Left ventricle myocardium inferior (tissue), 1 donor: Measurements from ENCODE around the gene F11R. TPM values are rescaled to one million over a fixed set of nuclear protein-coding genes. Genes with fewer than 3 reads are reported as not detected.
"Not testable (repeated sequence)": the region's sequence is repeated elsewhere in the genome, so short reads cannot be mapped to it uniquely, and the experiment has no call there.

Experiments
- DNase-seq: peaks from one replicate; pipeline ENCODE4 v3.0.0-alpha.2; 2020
- H3K27ac ChIP-seq: fragments of 200-600 bp; replicated peaks from 2 replicates; pipeline ENCODE4 v1.8.0; 2021
- H3K27me3 ChIP-seq: fragments of 200-600 bp; 2 replicates; pipeline ENCODE4 v1.8.0; 2021; ENCODE audit warnings: low read depth
- H3K36me3 ChIP-seq: fragments of 200-600 bp; 2 replicates; pipeline ENCODE4 v1.8.0; 2021
- H3K4me1 ChIP-seq: fragments of 200-600 bp; 2 replicates; pipeline ENCODE4 v1.8.0; 2021
- H3K4me3 ChIP-seq: fragments of 200-600 bp; 2 replicates; pipeline ENCODE4 v1.8.0; 2021; ENCODE audit warnings: mild to moderate bottlenecking, moderate library complexity
- H3K9me3 ChIP-seq: fragments of 200-600 bp; replicated peaks from 2 replicates; pipeline ENCODE4 v1.8.0; 2021
- intact Hi-C: fragments of 100-400 bp; cut with micrococcal nuclease; formaldehyde crosslinking; loops from one replicate; pipeline ENCODE4 v1.11.0; 2022
- total RNA-seq: library from RNA; stranded (reverse); fragmentation: NEBNext Ultra II Directional; extraction: Animal tissue kit (Norgen Biotek cat#: 25700); gene quantifications from one replicate; pipeline ENCODE4 v1.2.1, GENCODE V29; 2021
- TF ChIP-seq, protein P1 (sequence below): fragments of 200-600 bp; IDR thresholded peaks from 2 replicates; pipeline ENCODE4 v1.8.0; 2021; ENCODE audit warnings: antibody characterized with exemption, mild to moderate bottlenecking, borderline replicate concordance
- donor health status: DM: no; HTN: yes; CAD: no; lungs with severe emphysema.

F11R gene
- total RNA-seq, 1 donor from 2014 or later: 8.3 TPM

- Histone ChIP-seq H3K4me1 (peaks cover 63% of the 10 kb centered on the region), H3K27ac (peak overlapping the region; percentile 23), H3K27me3 (peaks cover 4% of the 10 kb centered on the region), H3K9me3 (no peaks in the 10 kb centered on the region), H3K4me3 (no peak overlapping the region), H3K36me3 (no peaks in the 10 kb centered on the region)
- no peak for DNase-seq
- TF ChIP-seq, protein P1, sequence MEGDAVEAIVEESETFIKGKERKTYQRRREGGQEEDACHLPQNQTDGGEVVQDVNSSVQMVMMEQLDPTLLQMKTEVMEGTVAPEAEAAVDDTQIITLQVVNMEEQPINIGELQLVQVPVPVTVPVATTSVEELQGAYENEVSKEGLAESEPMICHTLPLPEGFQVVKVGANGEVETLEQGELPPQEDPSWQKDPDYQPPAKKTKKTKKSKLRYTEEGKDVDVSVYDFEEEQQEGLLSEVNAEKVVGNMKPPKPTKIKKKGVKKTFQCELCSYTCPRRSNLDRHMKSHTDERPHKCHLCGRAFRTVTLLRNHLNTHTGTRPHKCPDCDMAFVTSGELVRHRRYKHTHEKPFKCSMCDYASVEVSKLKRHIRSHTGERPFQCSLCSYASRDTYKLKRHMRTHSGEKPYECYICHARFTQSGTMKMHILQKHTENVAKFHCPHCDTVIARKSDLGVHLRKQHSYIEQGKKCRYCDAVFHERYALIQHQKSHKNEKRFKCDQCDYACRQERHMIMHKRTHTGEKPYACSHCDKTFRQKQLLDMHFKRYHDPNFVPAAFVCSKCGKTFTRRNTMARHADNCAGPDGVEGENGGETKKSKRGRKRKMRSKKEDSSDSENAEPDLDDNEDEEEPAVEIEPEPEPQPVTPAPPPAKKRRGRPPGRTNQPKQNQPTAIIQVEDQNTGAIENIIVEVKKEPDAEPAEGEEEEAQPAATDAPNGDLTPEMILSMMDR: no peak
- intact Hi-C loops: no loop called here
These were observed 3.0 kb downstream of the F11R start for GRCh38 chr1:161017756-161018630.

- intact Hi-C loops, DNase-seq: not testable (repeated sequence)
These were observed 3.8 kb downstream of the F11R start for GRCh38 chr1:161017181-161017580.

GRCh38 chr1:161016683-161017082 lies 4.3 kb downstream of the F11R start:
- DNase-seq, H3K36me3 ChIP-seq, H3K27ac ChIP-seq, H3K9me3 ChIP-seq, intact Hi-C loops, H3K4me3 ChIP-seq, H3K27me3 ChIP-seq: not testable (repeated sequence)
- H3K4me1 ChIP-seq: peaks cover 67% of the 10 kb centered on the region

More at GRCh38 chr1:161017181-161017580, 3.8 kb downstream of the F11R start:
- not testable (repeated sequence) for H3K36me3 ChIP-seq, H3K27ac ChIP-seq, H3K4me3 ChIP-seq, H3K9me3 ChIP-seq, H3K27me3 ChIP-seq
- peaks cover 68% of the 10 kb centered on the region for H3K4me1 ChIP-seq

- H3K9me3 ChIP-seq: no peaks in the 10 kb centered on the region
- intact Hi-C loops: no loop called here
- peaks cover 40% of the 10 kb centered on the region for H3K4me1 ChIP-seq
- no peaks in the 10 kb centered on the region for H3K36me3 ChIP-seq
- peak; percentile 78 for DNase-seq
- H3K27ac ChIP-seq: peak overlapping the region; percentile 91
- no peaks in the 10 kb centered on the region for H3K27me3 ChIP-seq
- TF ChIP-seq, protein P1: no peak
- peak overlapping the region; percentile 50 for H3K4me3 ChIP-seq
These were observed 7.3 kb downstream of the F11R start for GRCh38 chr1:161013488-161014230.

- peak overlapping the region; percentile 50 for H3K4me3 ChIP-seq
- no peaks in the 10 kb centered on the region for H3K36me3 ChIP-seq
These were observed 7.8 kb downstream of the F11R start for GRCh38 chr1:161013131-161013487.

DNA sequence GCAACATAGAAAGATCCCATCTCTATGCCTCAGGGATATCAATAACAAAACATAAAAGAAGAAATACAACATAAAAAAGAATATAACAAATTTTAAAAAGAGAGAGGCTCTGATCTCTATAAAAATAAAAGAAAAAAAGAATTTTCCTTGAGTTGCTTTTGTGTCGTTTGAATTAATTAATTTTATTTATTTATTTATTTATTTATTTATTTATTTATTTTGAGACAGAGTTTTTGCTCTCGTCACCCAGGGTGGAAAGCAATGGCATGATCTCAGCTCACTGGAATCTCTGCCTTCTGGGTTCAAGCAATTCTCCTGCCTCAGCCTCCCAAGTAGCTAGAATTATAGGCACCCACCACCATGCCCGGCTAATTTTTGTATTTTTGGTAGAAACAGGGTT lies 8.5 kb downstream of the F11R start:
- Histone ChIP-seq H3K27me3 (no peaks in the 10 kb centered on the region), H3K9me3 (no peaks in the 10 kb centered on the region), H3K4me3 (no peak overlapping the region), H3K36me3 (no peaks in the 10 kb centered on the region), H3K27ac (peak overlapping the region; percentile 91), H3K4me1 (peaks cover 29% of the 10 kb centered on the region)
- intact Hi-C loops: no loop called here
- no peak for DNase-seq
- TF ChIP-seq, protein P1: no peak

More at GRCh38 chr1:161013131-161013487, 7.8 kb downstream of the F11R start:
- TF ChIP-seq, protein P1: no peak
- peak overlapping the region; percentile 91 for H3K27ac ChIP-seq
- intact Hi-C loops: no loop called here
- H3K4me1 ChIP-seq: peaks cover 34% of the 10 kb centered on the region
- no peak for DNase-seq
- no peaks in the 10 kb centered on the region for H3K27me3 ChIP-seq
- no peaks in the 10 kb centered on the region for H3K9me3 ChIP-seq
